Activated naive CD4-positive, alpha-beta T cell treated with anti-CD3 and anti-CD28 coated beads, Interleukin-2, amount 50 U/mL, for 72 hours (primary cell): ENCODE measurements around the gene CRYGN. TPM values are rescaled to one million over a fixed set of nuclear protein-coding genes. Genes with fewer than 3 reads are reported as not detected.

Experiments
- ATAC-seq, 2 donors: fragments of 150-1000 bp; cut with Tn5 transposase; 2 replicates each; pipeline ENCODE4 v1.10.0; 2021; ENCODE audit warnings: mild to moderate bottlenecking in 2 of 2, moderate library complexity in 2 of 2
- DNase-seq, 2 donors: peaks; one replicate each; pipeline ENCODE4 v3.0.0; 2021 to 2022; ENCODE audit warnings: low spot score in 2 of 2
- H3K27ac Mint-ChIP-seq, 2 donors: one replicate each; pipeline ENCODE4 v1.8.0; 2022; ENCODE audit warnings: mild to moderate bottlenecking in 2 of 2, mixed read lengths in 2 of 2
- H3K36me3 Mint-ChIP-seq, 2 donors: one replicate each; pipeline ENCODE4 v1.8.0; 2022; ENCODE audit warnings: mixed read lengths in 2 of 2
- H3K9me3 Mint-ChIP-seq, 2 donors: one replicate each; pipeline ENCODE4 v1.8.0; 2022; ENCODE audit warnings: mixed read lengths in 2 of 2
- total RNA-seq, 2 donors: library from RNA; stranded (reverse); gene quantifications; one replicate each; pipeline ENCODE4 v1.2.3, GENCODE V29; 2022

Gene CRYGN
- total RNA-seq, 2 donors from 2014 or later, result 0.61 TPM; not detected in 1

- H3K9me3 Mint-ChIP-seq, result peaks cover 0 to 18% of the 10 kb centered on the region in 2 donors
- H3K27ac Mint-ChIP-seq, result no peak overlapping the region
- DNase-seq, result no peak
- peaks cover 0 to 22% of the 10 kb centered on the region in 2 donors for H3K36me3 Mint-ChIP-seq
- no peak for ATAC-seq
Observed at GRCh38 chr7:151424799-151425198, 15.1 kb downstream of the CRYGN start.

GRCh38 chr7:151423936-151424335, 16.0 kb downstream of the CRYGN start:
- Mint-ChIP-seq H3K9me3 (peaks cover 0 to 18% of the 10 kb centered on the region in 2 donors), H3K36me3 (peaks cover 0 to 24% of the 10 kb centered on the region in 2 donors), H3K27ac (no peak overlapping the region)
- DNase-seq (no peak), ATAC-seq (no peak)

GRCh38 chr7:151423226-151423625, 16.7 kb downstream of the CRYGN start:
- DNase-seq (no peak), ATAC-seq (no peak)
- H3K9me3 Mint-ChIP-seq, result peaks cover 0 to 20% of the 10 kb centered on the region in 2 donors
- H3K36me3 Mint-ChIP-seq, result peaks cover 0 to 24% of the 10 kb centered on the region in 2 donors
- no peak overlapping the region for H3K27ac Mint-ChIP-seq

- DNase-seq (no peak), ATAC-seq (no peak)
- no peak overlapping the region for H3K27ac Mint-ChIP-seq
- H3K36me3 Mint-ChIP-seq, result peaks cover 0 to 24% of the 10 kb centered on the region in 2 donors
- peaks cover 0 to 23% of the 10 kb centered on the region in 2 donors for H3K9me3 Mint-ChIP-seq
Observed at GRCh38 chr7:151422212-151422611, 17.7 kb downstream of the CRYGN start.

GRCh38 chr7:151420144-151420543, 19.8 kb downstream of the CRYGN start:
- no peak for DNase-seq
- Mint-ChIP-seq H3K27ac (no peak overlapping the region), H3K36me3 (peaks cover 0 to 24% of the 10 kb centered on the region in 2 donors), H3K9me3 (peaks cover 0 to 23% of the 10 kb centered on the region in 2 donors)
- no peak for ATAC-seq

- DNase-seq (no peak), ATAC-seq (no peak)
- Mint-ChIP-seq H3K36me3 (peaks cover 0 to 19% of the 10 kb centered on the region in 2 donors), H3K27ac (no peak overlapping the region), H3K9me3 (peaks cover 4 to 15% of the 10 kb centered on the region in 2 donors)
Observed at GRCh38 chr7:151416941-151417315, 23.0 kb downstream of the CRYGN start.

- DNase-seq (no peak), ATAC-seq (no peak)
- Mint-ChIP-seq H3K27ac (no peak overlapping the region), H3K9me3 (peaks cover 4 to 11% of the 10 kb centered on the region in 2 donors), H3K36me3 (peaks cover 0 to 14% of the 10 kb centered on the region in 2 donors)
Observed at GRCh38 chr7:151416112-151416940, 23.6 kb downstream of the CRYGN start.

GRCh38 chr7:151415375-151416105, 24.4 kb downstream of the CRYGN start:
- DNase-seq, result no peak
- no peak for ATAC-seq
- peaks cover 4 to 9% of the 10 kb centered on the region in 2 donors for H3K9me3 Mint-ChIP-seq

GRCh38 chr7:151413241-151413640, 26.7 kb downstream of the CRYGN start:
- H3K9me3 Mint-ChIP-seq, result peaks cover 3 to 4% of the 10 kb centered on the region in 2 donors
- no peak for DNase-seq
- ATAC-seq, result no peak
- no peak overlapping the region for H3K27ac Mint-ChIP-seq
- H3K36me3 Mint-ChIP-seq, result peaks cover 8 to 12% of the 10 kb centered on the region in 2 donors

More at GRCh38 chr7:151415375-151416105, 24.4 kb downstream of the CRYGN start:
- no peak overlapping the region for H3K27ac Mint-ChIP-seq
- peaks cover 8 to 17% of the 10 kb centered on the region in 2 donors for H3K36me3 Mint-ChIP-seq

- DNase-seq (no peak), ATAC-seq (no peak)
- Mint-ChIP-seq H3K27ac (no peak overlapping the region), H3K36me3 (peaks cover 8 to 12% of the 10 kb centered on the region in 2 donors), H3K9me3 (peaks cover 0 to 4% of the 10 kb centered on the region in 2 donors)
Observed at GRCh38 chr7:151412318-151412717, 27.6 kb downstream of the CRYGN start.

- no peak overlapping the region for H3K27ac Mint-ChIP-seq
- H3K9me3 Mint-ChIP-seq, result peaks cover 0 to 4% of the 10 kb centered on the region in 2 donors
- ATAC-seq (no peak), DNase-seq (no peak)
- H3K36me3 Mint-ChIP-seq, result peaks cover 8 to 12% of the 10 kb centered on the region in 2 donors
Observed at GRCh38 chr7:151411551-151411950, 28.4 kb downstream of the CRYGN start.

- DNase-seq, result no peak
- Mint-ChIP-seq H3K9me3 (peaks cover 0 to 4% of the 10 kb centered on the region in 2 donors), H3K36me3 (peaks cover 8 to 12% of the 10 kb centered on the region in 2 donors), H3K27ac (no peak overlapping the region)
- ATAC-seq, result no peak
Observed at GRCh38 chr7:151410405-151411390, 29.2 kb downstream of the CRYGN start.

- Mint-ChIP-seq H3K36me3 (peaks cover 8 to 12% of the 10 kb centered on the region in 2 donors), H3K9me3 (peaks cover 0 to 4% of the 10 kb centered on the region in 2 donors), H3K27ac (no peak within 1 kb of the TSS)
- DNase-seq (no peak), ATAC-seq (no peak)
Observed at GRCh38 chr7:151409667-151410404, 30.1 kb downstream of the CRYGN start, which contains the start of gene WDR86. WDR86 (minus strand) TSS chr7:151410038; CDS start chr7:151409589, 449 bp downstream.

GRCh38 chr7:151408839-151409666, 30.9 kb downstream of the CRYGN start:
- H3K9me3 Mint-ChIP-seq, result no peaks in the 10 kb centered on the region
- no peak overlapping the region for H3K27ac Mint-ChIP-seq
- ATAC-seq (peak; percentile 31 to 45), DNase-seq (no peak)
- H3K36me3 Mint-ChIP-seq, result peaks cover 8 to 12% of the 10 kb centered on the region in 2 donors

GRCh38 chr7:151408498-151408838, 31.5 kb downstream of the CRYGN start:
- DNase-seq (no peak), ATAC-seq (no peak)
- H3K36me3 Mint-ChIP-seq, result peaks cover 8 to 12% of the 10 kb centered on the region in 2 donors
- no peaks in the 10 kb centered on the region for H3K9me3 Mint-ChIP-seq
- no peak overlapping the region for H3K27ac Mint-ChIP-seq
